Loucy (cell line): Measurements from ENCODE around the gene ZFP91.
A peak's percentile ranks its signal among the peaks of the same experiment; 100 is the strongest.

Experiments used
- H2AFZ ChIP-seq: fragments of 200-600 bp; sonication (generic); 2 replicates; pipeline ENCODE4 v1.6.0; 2016; ENCODE audit warnings: antibody characterized with exemption, mild to moderate bottlenecking, low read length, moderate library complexity
- H3F3A ChIP-seq: fragments of 200-600 bp; 2 replicates; pipeline ENCODE4 v1.6.0; 2016; ENCODE audit warnings: antibody characterized with exemption, low read depth, mild to moderate bottlenecking
- H3K27me3 ChIP-seq: fragments of 200-600 bp; sonication (generic); 2 replicates; pipeline ENCODE4 v1.6.1; 2014; ENCODE audit warnings: low read length, mild to moderate bottlenecking; ENCODE audit not compliant: insufficient read depth, poor library complexity, severe bottlenecking
- H3K36me3 ChIP-seq: fragments of 200-600 bp; sonication (generic); 2 replicates; pipeline ENCODE4 v1.6.1; 2016; ENCODE audit warnings: low read length; ENCODE audit not compliant: insufficient read depth
- H3K4me1 ChIP-seq: fragments of 200-600 bp; sonication (generic); 2 replicates; pipeline ENCODE4 v1.5.1; 2014; ENCODE audit warnings: low read length, mild to moderate bottlenecking; ENCODE audit not compliant: insufficient read depth, poor library complexity, severe bottlenecking
- H3K4me2 ChIP-seq: fragments of 200-600 bp; sonication (generic); 2 replicates; pipeline ENCODE4 v1.6.0; 2014; ENCODE audit warnings: antibody characterized with exemption, low read length, low read depth, mild to moderate bottlenecking; ENCODE audit not compliant: poor library complexity, severe bottlenecking
- H3K4me3 ChIP-seq: fragments of 200-600 bp; sonication (generic); 2 replicates; pipeline ENCODE4 v1.5.1; 2014; ENCODE audit warnings: low read length, mild to moderate bottlenecking, mixed read lengths; ENCODE audit not compliant: poor library complexity, severe bottlenecking
- H3K79me2 ChIP-seq: fragments of 200-600 bp; sonication (generic); 2 replicates; pipeline ENCODE4 v1.6.1; 2014; ENCODE audit warnings: low read length; ENCODE audit not compliant: insufficient read depth
- H3K9ac ChIP-seq: fragments of 200-600 bp; sonication (generic); 2 replicates; pipeline ENCODE4 v1.6.0; 2014; ENCODE audit warnings: mild to moderate bottlenecking, low read depth, low read length, moderate library complexity; ENCODE audit not compliant: poor library complexity, severe bottlenecking
- H3K9me2 ChIP-seq: fragments of 200-600 bp; sonication (generic); replicated peaks from 2 replicates; pipeline ENCODE4 v1.6.1; 2016; ENCODE audit warnings: low read depth, low read length, mixed read lengths
- H3K9me3 ChIP-seq: fragments of 200-600 bp; sonication (generic); 2 replicates; pipeline ENCODE4 v1.6.1; 2014; ENCODE audit warnings: mild to moderate bottlenecking, antibody characterized with exemption, low read length, low read depth; ENCODE audit not compliant: insufficient read depth
- H4K20me1 ChIP-seq: fragments of 200-600 bp; sonication (generic); 2 replicates; pipeline ENCODE4 v1.6.0; 2014; ENCODE audit warnings: antibody characterized with exemption, low read length, mild to moderate bottlenecking; ENCODE audit not compliant: insufficient read depth, poor library complexity, severe bottlenecking
- CTCF ChIP-seq: fragments of 200-600 bp; sonication (generic); conservative IDR thresholded peaks from 2 replicates; pipeline ENCODE4 v1.5.1; 2014; ENCODE audit warnings: mild to moderate bottlenecking, antibody characterized with exemption, low read length
- EZH2phosphoT487 ChIP-seq: fragments of 200-600 bp; IDR thresholded peaks from 2 replicates; pipeline ENCODE4 v1.6.1; 2018; ENCODE audit warnings: antibody characterized with exemption, mild to moderate bottlenecking, moderate library complexity, borderline replicate concordance

The ZFP91 gene

GRCh38 chr11:58561394-58562098 lies 17.3 kb upstream of the ZFP91 start:
- Histone ChIP-seq H3K36me3 (peaks cover 47% of the 10 kb centered on the region), H2AFZ (no peak overlapping the region), H3F3A (no peaks in the 10 kb centered on the region), H3K79me2 (peaks cover 82% of the 10 kb centered on the region), H4K20me1 (peaks cover 73% of the 10 kb centered on the region), H3K9ac (no peak overlapping the region), H3K4me1 (peaks cover 36% of the 10 kb centered on the region), H3K27me3 (no peaks in the 10 kb centered on the region), H3K9me2 (no peaks in the 10 kb centered on the region), H3K4me3 (no peak overlapping the region), H3K9me3 (no peaks in the 10 kb centered on the region), H3K4me2 (peak overlapping the region; percentile 2)
- TF ChIP-seq EZH2phosphoT487, result no peak
- TF ChIP-seq CTCF, result no peak

GRCh38 chr11:58562375-58562800 lies 16.5 kb upstream of the ZFP91 start:
- no peak overlapping the region for H2AFZ ChIP-seq
- no peak overlapping the region for H3K4me3 ChIP-seq
- no peaks in the 10 kb centered on the region for H3K27me3 ChIP-seq
- TF ChIP-seq EZH2phosphoT487, result no peak
- TF ChIP-seq CTCF, result no peak
- peaks cover 40% of the 10 kb centered on the region for H3K36me3 ChIP-seq
- H3K9me2 ChIP-seq, result no peaks in the 10 kb centered on the region
- H4K20me1 ChIP-seq, result peaks cover 73% of the 10 kb centered on the region
- H3K9ac ChIP-seq, result no peak overlapping the region
- peaks cover 44% of the 10 kb centered on the region for H3K4me1 ChIP-seq
- H3K9me3 ChIP-seq, result no peaks in the 10 kb centered on the region
- H3K4me2 ChIP-seq, result peak overlapping the region; percentile 51
- no peaks in the 10 kb centered on the region for H3F3A ChIP-seq
- H3K79me2 ChIP-seq, result peaks cover 82% of the 10 kb centered on the region

- Histone ChIP-seq H3K27me3 (no peaks in the 10 kb centered on the region), H2AFZ (no peak overlapping the region), H3K9ac (peak overlapping the region; percentile 33), H3F3A (no peaks in the 10 kb centered on the region), H3K4me1 (peaks cover 57% of the 10 kb centered on the region), H3K9me3 (no peaks in the 10 kb centered on the region), H4K20me1 (peaks cover 70% of the 10 kb centered on the region), H3K36me3 (peaks cover 30% of the 10 kb centered on the region; the same call in 1 of the 2 replicates), H3K4me3 (peak overlapping the region; percentile 34), H3K9me2 (no peaks in the 10 kb centered on the region), H3K4me2 (peak overlapping the region; percentile 60), H3K79me2 (peaks cover 90% of the 10 kb centered on the region)
- TF ChIP-seq EZH2phosphoT487 (no peak), CTCF (no peak)
Observed at GRCh38 chr11:58564231-58564630, 14.6 kb upstream of the ZFP91 start.
